A549 (cell line): ENCODE results near the gene SLC10A2. TPM values are rescaled to one million over a fixed set of nuclear protein-coding genes. Genes with fewer than 3 reads are reported as not detected.

Source experiments
- ATAC-seq, 2 experiments: fragments of 200-7000 bp in 1 of 2; fragments of >200 bp in 1 of 2; cut with Nextera tagmentation in 1 of 2; cut with Tn5 transposase in 1 of 2; 3 replicates each; pipeline versions ENCODE4 v1.8.0 to v1.9.1; 2018 to 2020; ENCODE audit warnings: mild to moderate bottlenecking in 1 of 2, moderate library complexity in 1 of 2
- CTCF ChIA-PET: fragments of 300-600 bp; sonication (Branson Sonifier 250); formaldehyde crosslinking; extraction: SDS; loops from one replicate; lab custom pipeline; 2021; ENCODE audit warnings: antibody characterized with exemption, inconsistent platforms; lab: Yijun Ruan, JAX
- POLR2A ChIA-PET: fragments of 350-600 bp; formaldehyde crosslinking; extraction: SDS; loops from one replicate; lab custom pipeline; 2021; ENCODE audit warnings: antibody characterized with exemption, inconsistent platforms; lab: Yijun Ruan, JAX
- DNase-seq, 2 experiments: peaks; one replicate each; pipeline versions ENCODE4 v3.0.0 to v3.0.0-alpha.2; 2011 to 2016; ENCODE audit warnings: low read depth in 1 of 2, low spot score in 1 of 2
- FAIRE-seq: peaks from 2 replicates; lab custom pipeline; 2011; peaks lifted over from hg19 to GRCh38; lab: Jason Lieb, UNC
- H3K27ac ChIP-seq, 2 experiments: fragments of >200 bp; sonication (Bioruptor Twin); formaldehyde crosslinking; 3 replicates each; pipeline ENCODE4 v1.5.1; 2016 to 2017
- H3K4me1 ChIP-seq: fragments of >200 bp; sonication (Bioruptor Twin); formaldehyde crosslinking; 3 replicates; pipeline ENCODE4 v1.6.1; 2016
- H3K4me2 ChIP-seq: fragments of >200 bp; sonication (Bioruptor Twin); formaldehyde crosslinking; 3 replicates; pipeline ENCODE4 v1.6.1; 2016
- H3K4me3 ChIP-seq: fragments of >200 bp; sonication (Bioruptor Twin); formaldehyde crosslinking; 3 replicates; pipeline ENCODE4 v1.5.1; 2016
- H3K9me3 ChIP-seq: fragments of >200 bp; sonication (Bioruptor Twin); formaldehyde crosslinking; 3 replicates; pipeline ENCODE4 v1.6.1; 2016
- ATOH8 ChIP-seq: fragments of 250-450 bp; sonication (Bioruptor Pico); IDR thresholded peaks from 2 replicates; pipeline ENCODE4 v1.5.0; 2020; ENCODE audit warnings: low read depth, mild to moderate bottlenecking, moderate library complexity
- CBX2 ChIP-seq: fragments of 200-600 bp; sonication (generic); IDR thresholded peaks from 2 replicates; pipeline ENCODE4 v1.6.1; 2016; ENCODE audit warnings: low read depth, mild to moderate bottlenecking, borderline replicate concordance
- CTCF ChIP-seq: fragments of >200 bp; sonication (Bioruptor Twin); formaldehyde crosslinking; IDR thresholded peaks from 3 replicates; pipeline ENCODE4 v1.5.1; 2016
- EHMT2 ChIP-seq: fragments of 200-600 bp; sonication (generic); IDR thresholded peaks from 2 replicates; pipeline ENCODE4 v1.6.1; 2016; ENCODE audit warnings: antibody characterized with exemption, low read depth, mild to moderate bottlenecking, moderate library complexity
- ESRRA ChIP-seq: fragments of 150-350 bp; IDR thresholded peaks from 2 replicates; pipeline ENCODE4 v1.6.1; 2014; ENCODE audit warnings: mild to moderate bottlenecking, low read length, borderline replicate concordance
- FOSL2 ChIP-seq, 2 experiments: fragments of 450-650 bp in 1 of 2; fragments of >200 bp in 1 of 2; sonication (Bioruptor Twin) in 1 of 2; formaldehyde crosslinking; IDR thresholded peaks; 2 replicates each; pipeline versions ENCODE4 v1.5.0 to v1.6.1; 2016 to 2020; ENCODE audit warnings: mild to moderate bottlenecking in 1 of 2, moderate library complexity in 1 of 2
- FOXS1 ChIP-seq: fragments of 250-450 bp; sonication (Bioruptor Pico); IDR thresholded peaks from 2 replicates; pipeline ENCODE4 v1.5.0; 2020; ENCODE audit warnings: mild to moderate bottlenecking, moderate library complexity
- GATA3 ChIP-seq: IDR thresholded peaks from 2 replicates; pipeline ENCODE4 v1.6.1; 2012; ENCODE audit warnings: borderline replicate concordance
- HEYL ChIP-seq: fragments of 250-450 bp; sonication (Bioruptor Pico); IDR thresholded peaks from 2 replicates; pipeline ENCODE4 v1.8.0; 2021; ENCODE audit warnings: mild to moderate bottlenecking, moderate library complexity
- NFE2L2 ChIP-seq: fragments of 150-350 bp; conservative IDR thresholded peaks from 2 replicates; pipeline ENCODE4 v1.6.1; 2014; ENCODE audit warnings: low read length
- PBX3 ChIP-seq: IDR thresholded peaks from 2 replicates; pipeline ENCODE4 v1.6.1; 2012
- POLR2AphosphoS2 ChIP-seq: conservative IDR thresholded peaks from 2 replicates; pipeline ENCODE4 v1.6.1; 2012; ENCODE audit warnings: low read length, improper control_type of control experiment, inconsistent platforms
- SMC3 ChIP-seq: fragments of >200 bp; sonication (Bioruptor Twin); formaldehyde crosslinking; IDR thresholded peaks from 3 replicates; pipeline ENCODE4 v1.6.1; 2018; ENCODE audit warnings: inconsistent platforms
- SREBF2 ChIP-seq: fragments of 450-650 bp; IDR thresholded peaks from 2 replicates; pipeline ENCODE4 v1.6.1; 2014; ENCODE audit warnings: mild to moderate bottlenecking, moderate library complexity
- ZNF302 ChIP-seq: fragments of 250-450 bp; sonication (Bioruptor Pico); IDR thresholded peaks from 2 replicates; pipeline ENCODE4 v1.9.0; 2021; ENCODE audit warnings: inconsistent platforms, mild to moderate bottlenecking, moderate library complexity
- WGBS: methylation state at CpG from one replicate; pipeline ENCODE4 v1.1.6; 2017; ENCODE audit errors: missing lambda C conversion rate; 5-methylcytosine and 5-hydroxymethylcytosine counted together
- polyA plus RNA-seq, 4 experiments: library from polyadenylated mRNA; depleted of rRNA in 3 of 4; stranded (reverse); fragments of >200 nt; fragmentation: RNase III in 1 of 4; extraction: RNeasy Plus Mini Kit Qiagen cat#74134 plus additional on column Dnase treatment in 1 of 4; gene quantifications; 2 replicates in 3 of 4; 3 replicates in 1 of 4; pipeline ENCODE4 v1.2.3, GENCODE V29; 2011 to 2017
- TF ChIP-seq, protein P1 (sequence below): IDR thresholded peaks from 2 replicates; pipeline ENCODE4 v1.6.1; 2012

The SLC10A2 gene
- polyA plus RNA-seq, 2 of the 4 experiments (the other 2 are of a cell fraction) = not detected

GRCh38 chr13:103066781-103067345 lies 646 bp upstream of the SLC10A2 start:
- FAIRE-seq = no peak
- Histone ChIP-seq H3K4me3 (no peak overlapping the region), H3K27ac (no peak overlapping the region), H3K4me2 (no peak overlapping the region), H3K4me1 (no peaks in the 10 kb centered on the region), H3K9me3 (no peaks in the 10 kb centered on the region)
- ChIA-PET POLR2A (no interaction called here), CTCF (no interaction called here)
- no peak for ATAC-seq
- 12% methylated on average over 3 of the region's 3 CpGs for WGBS
- no peak for DNase-seq
- TF ChIP-seq SMC3 (no peak), POLR2AphosphoS2 (no peak), FOSL2 (IDR thresholded peaks at IDR 0.05) (no peak), FOSL2 (CRISPR knock-in tag; IDR thresholded peaks at IDR 0.05) (no peak), ESRRA (no peak), FOXS1 (CRISPR knock-in tag) (no peak), GATA3 (no peak), ZNF302 (CRISPR knock-in tag) (no peak), SREBF2 (no peak)
- TF ChIP-seq, protein P1, sequence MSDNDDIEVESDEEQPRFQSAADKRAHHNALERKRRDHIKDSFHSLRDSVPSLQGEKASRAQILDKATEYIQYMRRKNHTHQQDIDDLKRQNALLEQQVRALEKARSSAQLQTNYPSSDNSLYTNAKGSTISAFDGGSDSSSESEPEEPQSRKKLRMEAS = no peak

GRCh38 chr13:103063376-103063775 lies 2.8 kb downstream of the SLC10A2 start:
- no peak for TF ChIP-seq HEYL (CRISPR knock-in tag)
- no peak for TF ChIP-seq FOXS1 (CRISPR knock-in tag)
- TF ChIP-seq ESRRA = no peak
- no peak for TF ChIP-seq ATOH8 (CRISPR knock-in tag)
- TF ChIP-seq EHMT2 = no peak
- no peak for TF ChIP-seq PBX3
- TF ChIP-seq CBX2 = no peak
- DNase-seq (no peak), ATAC-seq (no peak), FAIRE-seq (no peak)
- Histone ChIP-seq H3K4me3 (no peak overlapping the region), H3K4me2 (no peak overlapping the region), H3K9me3 (no peaks in the 10 kb centered on the region), H3K27ac (no peak overlapping the region), H3K4me1 (no peaks in the 10 kb centered on the region)
- WGBS = 57% methylated on average over 4 of the region's 4 CpGs
- POLR2A ChIA-PET = interaction anchor here (0.7 kb wide), 1 partner anchor 664 kb away, joined by 4 read pairs; no protein-coding TSS in a partner anchor
- CTCF ChIA-PET = no interaction called here

DNA sequence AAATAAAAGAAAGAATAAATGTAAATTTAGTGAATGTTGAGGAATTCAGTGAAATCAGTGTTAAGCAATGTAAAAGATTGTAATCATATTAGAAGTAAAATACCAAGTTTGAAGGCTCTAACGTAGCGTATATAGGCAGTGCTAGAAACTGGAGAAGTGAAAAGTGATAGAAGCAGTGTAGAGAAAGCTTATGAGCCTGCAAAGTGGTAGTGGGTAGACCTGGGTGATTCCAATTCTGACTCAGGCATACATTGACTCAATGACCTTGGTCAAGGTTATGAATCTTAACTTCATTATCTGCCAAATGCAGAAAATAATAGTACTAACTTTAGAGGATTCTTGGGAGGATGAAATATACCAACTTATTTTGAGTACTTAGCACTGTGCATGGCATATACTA lies 4.1 kb downstream of the SLC10A2 start:
- ChIA-PET POLR2A (no interaction called here), CTCF (no interaction called here)
- no peaks in the 10 kb centered on the region for H3K9me3 ChIP-seq
- no peak overlapping the region for H3K4me2 ChIP-seq
- H3K4me3 ChIP-seq = no peak overlapping the region
- ATAC-seq = no peak
- WGBS = 2% methylated on average over 2 of the region's 2 CpGs
- FAIRE-seq = no peak
- H3K27ac ChIP-seq = no peak overlapping the region
- TF ChIP-seq NFE2L2 (no peak), HEYL (CRISPR knock-in tag) (no peak), EHMT2 (no peak), CBX2 (no peak), CTCF (no peak)
- H3K4me1 ChIP-seq = no peaks in the 10 kb centered on the region
- no peak for DNase-seq
